ENCODE results near the gene CELF1. TPM values are rescaled to one million over a fixed set of nuclear protein-coding genes. Genes with fewer than 3 reads are reported as not detected.

CELF1 gene
- total and polyA plus RNA-seq, 2 of the 13 experiments (the other 11 are each of a cell fraction or from before 2014, with no cell fraction given): 69.0 to 80.1 TPM

- peak; percentile 56; the same call in 1 of the 2 replicates for TF ChIP-seq PHF20 (CRISPR knock-in tag; IDR thresholded peaks at IDR 0.05)
- TF ChIP-seq ZNF567 (CRISPR knock-in tag; IDR thresholded peaks at IDR 0.05; ENCODE audit: borderline replicate concordance): no peak
- TF ChIP-seq GPN1 (CRISPR knock-in tag; IDR thresholded peaks at IDR 0.05; ENCODE audit: borderline replicate concordance): no peak
- TF ChIP-seq LRRFIP1 (CRISPR knock-in tag; conservative IDR thresholded peaks at IDR 0.05): no peak
- no peak for TF ChIP-seq ZNF343 (CRISPR knock-in tag; IDR thresholded peaks at IDR 0.05)
- no peak for TF ChIP-seq MNT (IDR thresholded peaks at IDR 0.05)
- TF ChIP-seq ZNF562 (CRISPR knock-in tag; IDR thresholded peaks at IDR 0.05; ENCODE audit: borderline replicate concordance): no peak
- TF ChIP-seq CREBL2 (CRISPR knock-in tag; IDR thresholded peaks at IDR 0.05; ENCODE audit: borderline replicate concordance): no peak
- TF ChIP-seq ZNF704 (CRISPR knock-in tag; IDR thresholded peaks at IDR 0.05; ENCODE audit: borderline replicate concordance): no peak
- TF ChIP-seq ZBTB38 (CRISPR knock-in tag; IDR thresholded peaks at IDR 0.05): peak; percentile 63; the same call in 1 of the 2 replicates
- TF ChIP-seq PCBP1 (IDR thresholded peaks at IDR 0.05; ENCODE audit: borderline replicate concordance, low read depth, low read length): no peak
- TF ChIP-seq ZFP1 (CRISPR knock-in tag; IDR thresholded peaks at IDR 0.05): no peak
- TF ChIP-seq HMGXB4 (CRISPR knock-in tag; IDR thresholded peaks at IDR 0.05; ENCODE audit: borderline replicate concordance in 1 of 2, low read depth in 1 of 2): peak in 1 of 2 experiments; percentile 54; a peak in 2 of 4 replicates
- no peak for TF ChIP-seq ZNF775 (CRISPR knock-in tag; IDR thresholded peaks at IDR 0.05; ENCODE audit: borderline replicate concordance)
- TF ChIP-seq ZBTB7B (CRISPR knock-in tag; IDR thresholded peaks at IDR 0.05): no peak; the same call in 1 of the 2 replicates
- no peak; the same call in 1 of the 2 replicates for TF ChIP-seq ELF3 (CRISPR knock-in tag; IDR thresholded peaks at IDR 0.05)
- TF ChIP-seq MED1 (CRISPR knock-in tag; IDR thresholded peaks at IDR 0.05): peak; percentile 49
- 0 out of 2 replicates have a peak, but pooled peaks have one; percentile 8 for TF ChIP-seq HMG20A (CRISPR knock-in tag; IDR thresholded peaks at IDR 0.05; ENCODE audit: borderline replicate concordance)
Observed at GRCh38 chr11:47565340-47566148, 12.6 kb upstream of the CELF1 start, which contains the start of gene PTPMT1 (continued).
